EL (cell line): Measurements from ENCODE around the gene OXNAD1.
A peak's percentile ranks its signal among the peaks of the same experiment; 100 is the strongest.

Experiments
- DNase-seq: peaks from one replicate; pipeline ENCODE4 v3.0.0-alpha.2; 2016

Gene OXNAD1

DNA sequence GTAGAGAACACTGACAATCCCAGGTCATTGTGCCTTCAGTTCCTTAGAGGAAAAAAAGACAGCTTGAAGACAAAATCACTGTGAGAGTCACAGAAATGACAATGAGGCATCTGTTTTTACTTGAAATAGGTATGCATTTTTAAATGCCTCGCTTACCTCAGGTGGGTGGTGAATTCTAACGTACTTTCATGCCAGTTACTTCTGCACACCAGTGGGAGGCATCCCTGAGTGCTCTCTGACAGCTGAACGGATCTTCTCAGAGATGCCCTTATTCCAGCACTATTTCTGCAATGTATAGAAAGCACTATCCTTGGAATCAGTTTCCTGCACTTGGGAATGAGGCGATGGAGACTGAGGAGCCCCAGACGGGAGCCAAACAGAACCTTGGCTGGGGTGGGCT lies 16.5 kb upstream of the OXNAD1 start:
- no peak for DNase-seq

DNA sequence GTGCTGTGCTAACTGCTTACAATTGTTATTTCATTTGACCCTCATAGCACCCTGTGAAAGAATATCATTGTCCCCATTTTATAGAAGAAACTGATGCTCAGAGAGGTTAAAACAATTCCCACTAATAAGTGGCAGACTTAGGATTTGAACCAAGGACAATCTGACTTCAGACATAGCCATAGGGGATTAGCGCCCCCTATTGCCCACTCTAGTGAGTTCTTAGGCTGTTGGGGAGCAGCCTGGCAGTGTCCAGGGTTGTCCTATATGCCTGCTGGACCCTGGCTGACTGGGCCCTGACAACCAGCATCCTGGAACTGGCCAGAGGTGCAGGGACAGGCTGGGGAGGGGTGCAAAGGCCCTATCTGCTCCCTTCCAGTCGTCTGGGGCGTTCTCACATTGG lies 15.7 kb upstream of the OXNAD1 start:
- DNase-seq: peak; percentile 57

DNA sequence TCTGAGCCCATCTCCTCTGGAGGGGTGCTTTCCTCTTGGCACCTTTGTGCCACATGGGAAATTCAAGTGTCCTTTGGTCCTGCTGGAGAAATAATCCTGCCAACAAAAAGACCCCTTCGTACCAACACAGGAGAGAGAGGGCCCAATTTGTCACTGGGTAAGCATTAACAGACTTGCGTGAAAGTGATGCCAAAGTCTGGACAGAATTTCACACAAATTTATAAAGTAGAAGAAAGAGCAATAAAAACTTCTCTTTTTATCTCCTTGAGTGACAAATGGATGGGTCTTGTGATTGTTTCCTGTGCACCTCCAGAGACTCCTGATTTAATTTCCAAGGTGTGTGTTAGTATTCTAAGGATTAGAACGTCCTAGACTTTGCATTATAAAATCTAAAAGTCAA lies 15.1 kb upstream of the OXNAD1 start:
- DNase-seq: no peak

DNA sequence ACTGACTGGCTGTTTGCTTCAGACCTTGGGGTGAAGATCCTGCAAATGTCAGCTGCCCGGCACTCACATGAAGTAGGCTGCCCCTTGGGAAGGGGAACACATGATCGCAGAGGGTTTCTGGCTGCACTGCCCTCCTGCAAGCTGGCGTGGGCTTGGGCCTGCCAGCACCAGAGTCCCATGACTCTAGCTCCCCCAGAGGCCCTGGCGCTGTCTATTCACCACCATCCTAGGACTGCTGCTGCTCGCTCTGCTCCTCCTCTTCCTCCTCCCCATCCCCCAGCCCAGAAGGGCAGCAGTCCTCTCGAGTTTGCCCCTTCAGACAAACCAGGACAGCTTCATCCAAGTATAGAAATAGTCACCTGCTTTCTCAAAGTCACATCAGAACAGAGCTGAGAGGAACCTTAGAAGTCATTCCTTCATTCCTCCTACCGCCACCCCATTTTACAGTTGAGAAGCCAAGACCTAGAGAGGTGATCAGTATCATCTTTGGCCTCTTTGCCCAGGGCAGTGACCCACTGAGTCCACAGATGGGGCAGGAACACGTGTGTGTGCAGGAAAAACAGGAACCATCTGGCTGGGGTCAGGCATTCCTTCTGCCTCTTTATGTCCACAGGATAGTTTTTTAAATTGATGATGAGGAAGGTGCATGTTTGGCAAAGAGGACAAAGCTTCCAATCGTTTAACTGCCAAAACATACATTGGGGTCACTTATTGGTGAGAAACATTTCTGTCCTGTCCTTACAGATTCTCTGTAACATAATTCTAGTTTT lies 13.5 kb upstream of the OXNAD1 start:
- DNase-seq: no peak

DNA sequence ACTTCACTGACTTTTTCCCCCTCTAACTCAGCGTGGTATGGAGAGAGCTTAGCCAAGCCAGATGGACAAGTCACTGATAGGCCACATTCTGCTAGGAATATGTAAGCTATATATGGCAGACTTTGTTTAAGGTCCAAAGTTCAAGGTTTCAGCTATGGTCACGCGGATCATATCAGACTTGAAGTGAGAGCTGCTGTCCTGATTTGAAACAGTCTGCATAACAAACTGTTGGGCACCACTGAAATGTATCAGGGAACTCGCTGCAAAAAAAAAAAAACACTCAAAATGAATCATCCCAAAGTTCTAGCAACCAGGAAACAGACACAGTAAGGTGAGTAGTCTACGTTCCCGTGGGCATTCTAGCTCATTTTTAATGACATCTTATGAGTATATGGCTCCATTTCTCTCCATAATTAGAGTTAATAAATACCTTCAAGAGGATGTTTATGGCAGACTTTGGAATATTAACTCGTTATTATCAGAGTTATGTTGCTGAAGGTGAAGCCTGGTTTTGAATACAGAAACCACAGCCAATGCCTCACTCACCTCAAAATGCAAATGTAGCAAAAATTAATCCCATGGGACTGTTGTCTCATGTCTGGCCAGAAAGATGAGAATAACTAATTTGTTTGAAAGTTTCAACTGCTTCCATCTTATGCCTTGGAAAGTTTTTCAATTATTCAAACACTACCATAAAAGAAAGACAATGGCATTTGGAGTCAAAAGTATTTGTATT lies 12.6 kb upstream of the OXNAD1 start:
- no peak for DNase-seq

DNA sequence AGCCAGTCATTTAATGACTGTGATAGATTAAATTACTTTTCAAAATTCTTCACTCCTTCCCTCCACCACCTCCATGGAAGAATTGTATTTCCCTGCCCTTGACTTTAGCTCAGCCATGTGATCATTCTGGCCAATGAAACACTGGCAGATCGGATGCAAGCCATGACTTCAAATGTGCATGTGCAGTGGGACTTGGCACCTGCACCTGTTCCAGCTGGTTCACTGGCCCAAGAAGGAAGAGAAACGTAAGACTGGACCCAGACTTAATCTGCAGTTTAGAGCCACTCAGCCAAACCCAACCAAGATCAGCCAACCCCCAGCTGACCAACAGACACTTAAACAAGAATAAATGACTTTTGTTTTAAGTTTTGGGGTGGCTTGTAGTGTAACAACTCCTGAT lies 12.0 kb upstream of the OXNAD1 start:
- no peak for DNase-seq

DNA sequence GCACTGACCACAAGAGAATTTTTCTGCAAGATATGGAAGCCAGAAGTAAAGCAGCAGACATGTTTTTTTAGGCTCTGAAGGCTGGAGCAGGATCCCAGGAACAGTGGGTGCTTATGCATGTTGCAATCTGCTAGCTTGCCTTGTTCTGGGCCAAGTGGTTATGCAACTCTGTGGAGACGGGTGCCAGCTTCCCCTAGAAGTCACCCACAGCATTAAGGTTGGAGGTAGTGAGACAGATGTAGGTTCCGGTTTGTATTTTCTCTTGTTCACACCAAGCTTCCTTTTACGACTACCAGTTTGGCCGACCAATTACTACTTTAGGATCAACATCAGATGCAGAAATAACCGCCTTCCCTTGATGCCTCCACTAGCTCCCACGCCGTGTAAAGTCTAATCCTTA lies 11.4 kb upstream of the OXNAD1 start:
- no peak for DNase-seq

DNA sequence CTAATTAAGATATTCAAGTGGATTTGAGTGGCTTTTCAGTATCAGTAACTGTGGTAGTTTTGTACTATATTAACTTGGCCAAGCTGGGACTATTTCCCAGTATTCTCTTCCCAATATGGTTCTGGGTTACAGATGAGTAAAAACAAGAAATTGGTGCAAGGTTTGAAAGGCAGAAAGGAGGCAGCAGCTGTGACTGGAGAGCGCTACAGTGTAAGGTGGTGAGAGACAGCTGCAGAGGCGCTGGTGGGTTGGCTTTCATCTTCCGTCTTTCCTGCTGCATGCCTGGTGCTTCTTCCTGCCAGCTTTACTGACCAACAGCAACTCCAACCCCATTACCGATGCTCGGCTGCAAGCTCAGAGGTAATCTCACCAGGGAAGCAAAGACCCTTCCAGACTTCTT lies 10.1 kb upstream of the OXNAD1 start:
- DNase-seq: no peak

DNA sequence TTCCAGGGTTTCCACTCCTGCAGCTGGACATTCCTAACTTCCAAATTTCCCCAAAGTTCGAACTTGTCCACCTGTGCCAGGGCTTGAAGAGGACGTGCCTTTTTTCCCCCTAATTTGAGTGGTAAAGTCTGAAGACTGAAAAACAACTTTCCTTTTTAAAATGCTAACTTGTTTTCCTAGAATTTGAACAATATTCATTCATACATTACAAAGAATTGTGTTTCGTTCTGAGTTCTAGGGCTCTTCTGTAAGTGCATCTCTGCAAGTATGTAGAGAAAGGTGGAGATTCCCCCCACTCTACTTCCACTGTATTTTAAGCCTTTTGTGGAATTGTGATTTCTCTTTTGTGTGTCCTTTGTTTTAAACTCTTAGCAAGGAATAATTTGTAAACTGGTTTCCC lies 9.7 kb upstream of the OXNAD1 start:
- DNase-seq: no peak

DNA sequence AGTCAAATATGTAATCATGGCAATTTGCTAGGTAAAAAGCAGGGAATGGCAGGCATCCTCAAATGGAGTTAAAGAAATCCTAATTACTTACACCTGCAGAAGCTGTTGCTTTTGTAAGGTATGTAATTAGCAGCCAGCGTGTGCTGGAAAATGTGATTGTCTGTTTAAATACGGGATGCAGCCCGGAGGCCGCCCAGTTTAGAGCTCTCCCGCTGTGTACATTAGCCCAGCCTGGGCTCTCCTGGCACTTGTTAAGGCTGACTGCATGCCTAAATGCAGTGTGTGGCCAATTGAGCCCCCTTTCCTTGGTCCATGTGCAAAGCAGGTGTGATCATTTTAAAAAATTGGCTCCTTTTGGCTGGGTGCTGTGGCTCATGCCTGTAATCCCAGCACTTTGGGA lies 9.3 kb upstream of the OXNAD1 start:
- DNase-seq: no peak

DNA sequence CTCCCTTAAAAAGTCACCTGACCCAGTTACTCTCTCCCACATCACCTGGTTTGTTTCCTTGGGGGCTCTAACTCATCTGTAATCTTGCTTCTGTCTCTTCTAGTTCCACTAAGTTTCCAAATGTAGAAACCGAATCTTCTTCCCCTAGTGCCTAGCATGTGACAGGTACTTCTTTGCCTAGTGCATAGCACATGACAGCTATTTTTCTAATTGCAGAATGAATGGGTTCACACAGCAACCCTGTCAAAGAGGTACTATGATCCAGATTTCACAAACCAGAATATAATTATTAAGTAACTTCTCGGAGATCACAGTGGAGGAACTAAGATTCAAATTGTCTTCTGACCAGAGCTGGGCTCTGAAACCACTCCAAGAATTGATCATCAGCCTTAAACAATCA lies 7.7 kb upstream of the OXNAD1 start:
- DNase-seq: no peak

DNA sequence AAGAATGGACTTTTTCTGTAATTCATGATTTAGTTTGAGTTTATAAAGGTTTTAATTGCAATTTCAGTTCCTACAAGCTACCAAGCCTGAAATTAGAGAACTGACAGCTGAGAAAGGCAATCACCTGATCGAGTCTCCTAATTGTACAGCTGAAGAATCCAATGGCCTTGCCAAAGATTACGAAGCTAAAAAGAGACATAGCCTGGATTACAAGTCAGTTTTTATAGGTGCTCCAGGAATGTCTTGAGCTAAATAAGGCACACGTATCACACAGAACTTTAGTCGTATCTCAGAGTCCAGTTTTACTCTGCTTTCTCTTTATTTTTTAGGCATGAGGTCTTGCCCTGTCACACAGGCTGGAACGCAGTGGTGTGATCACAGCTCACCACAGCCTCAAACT lies 6.8 kb upstream of the OXNAD1 start:
- DNase-seq: no peak

DNA sequence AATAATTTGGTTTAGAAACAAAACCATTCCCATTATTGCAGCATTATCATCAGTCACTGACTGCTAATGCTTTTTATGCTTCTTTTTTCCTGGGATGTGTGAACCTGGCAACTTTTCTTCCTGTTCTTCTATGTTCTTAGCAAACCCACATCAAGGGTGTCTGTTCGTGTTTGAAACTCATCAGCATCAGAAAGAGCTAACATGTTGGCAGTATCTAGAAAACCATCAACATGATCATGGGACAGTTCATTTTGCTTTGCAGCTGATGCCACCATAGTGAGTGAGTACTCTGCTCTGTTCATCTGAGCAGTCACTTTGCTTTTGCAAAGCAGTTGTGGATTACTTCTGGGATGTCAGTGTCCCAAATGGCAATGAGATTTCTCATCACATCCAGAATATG lies 6.1 kb upstream of the OXNAD1 start:
- DNase-seq: no peak

DNA sequence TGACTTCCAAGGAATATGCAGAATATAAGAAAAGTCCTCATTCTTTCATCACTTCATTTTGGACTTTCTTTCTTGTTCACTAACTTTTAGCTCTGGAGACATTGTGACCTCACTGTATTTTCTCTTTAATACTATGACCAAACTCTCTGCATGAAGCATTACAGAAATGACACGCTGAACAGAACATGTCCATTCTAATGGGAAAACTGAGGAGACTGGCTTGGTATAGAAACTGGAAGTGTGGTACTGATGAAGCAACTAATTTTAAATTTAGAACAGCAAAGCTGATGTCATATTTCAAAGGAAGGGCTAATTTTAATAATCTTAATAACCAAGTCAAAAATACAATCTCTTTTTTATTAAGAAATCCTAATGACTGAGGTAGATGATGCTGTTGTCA lies 5.0 kb upstream of the OXNAD1 start:
- no peak for DNase-seq

DNA sequence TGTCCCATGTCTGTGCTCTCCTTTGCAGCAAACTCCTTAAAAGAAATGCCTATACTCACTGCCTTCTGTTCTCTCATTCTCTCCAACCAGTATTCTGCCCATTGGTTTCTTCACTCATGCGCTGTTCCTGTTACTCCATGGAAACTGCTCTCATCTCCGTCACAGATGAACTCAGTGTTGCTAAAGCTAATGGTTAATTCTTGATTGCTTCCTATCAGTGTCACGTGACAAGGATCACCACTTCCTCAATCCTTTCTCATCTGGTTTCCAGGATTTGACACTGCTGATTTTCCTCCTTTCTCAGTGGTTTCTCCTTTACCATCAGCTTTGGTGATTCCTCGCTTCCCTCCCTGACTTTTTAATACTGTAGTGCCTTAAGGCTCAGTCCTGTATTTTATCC lies 2.8 kb upstream of the OXNAD1 start:
- DNase-seq: no peak

DNA sequence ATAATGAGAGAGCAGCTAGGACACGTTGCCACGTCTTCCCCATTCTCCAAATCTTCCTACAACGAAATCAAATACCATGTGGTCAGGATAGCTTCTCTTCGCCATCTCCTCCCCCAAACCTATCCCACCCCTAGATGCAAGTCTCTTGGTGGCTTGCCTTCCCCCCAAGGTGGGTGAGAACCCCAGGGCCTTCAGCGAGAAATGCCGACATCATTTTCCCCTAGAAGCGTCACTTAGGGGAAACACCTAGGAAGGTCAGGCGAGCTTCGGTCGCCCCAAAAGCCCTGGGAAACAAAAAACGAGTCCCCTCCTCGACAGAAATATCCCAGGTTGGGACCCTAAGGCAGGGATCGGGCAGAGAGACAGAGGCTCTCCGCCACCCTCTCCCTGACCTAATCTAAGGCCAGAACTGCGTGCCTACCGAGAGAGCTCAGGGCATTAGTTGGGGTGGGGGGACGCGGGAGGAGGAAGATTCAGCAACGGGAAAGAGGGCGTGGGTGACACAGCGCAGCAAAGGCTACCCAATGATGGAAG lies 771 bp upstream of the OXNAD1 start:
- DNase-seq: no peak

DNA sequence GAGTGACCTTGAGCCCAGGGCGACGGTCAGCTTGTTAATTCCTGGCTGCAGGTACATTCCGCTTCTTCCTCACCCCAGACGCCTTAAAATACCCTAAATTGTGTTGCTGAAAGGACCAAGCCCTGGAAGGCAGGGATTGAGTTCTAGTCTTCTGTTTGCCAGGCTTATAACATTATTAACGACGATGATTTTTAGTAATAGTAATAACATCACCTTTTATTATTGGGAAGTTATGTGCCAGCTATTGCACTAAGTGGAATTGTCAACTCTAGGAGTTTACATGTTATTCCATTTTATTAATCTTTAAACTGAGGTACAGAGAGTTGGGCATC lies 409 bp downstream of the OXNAD1 start:
- DNase-seq: no peak

DNA sequence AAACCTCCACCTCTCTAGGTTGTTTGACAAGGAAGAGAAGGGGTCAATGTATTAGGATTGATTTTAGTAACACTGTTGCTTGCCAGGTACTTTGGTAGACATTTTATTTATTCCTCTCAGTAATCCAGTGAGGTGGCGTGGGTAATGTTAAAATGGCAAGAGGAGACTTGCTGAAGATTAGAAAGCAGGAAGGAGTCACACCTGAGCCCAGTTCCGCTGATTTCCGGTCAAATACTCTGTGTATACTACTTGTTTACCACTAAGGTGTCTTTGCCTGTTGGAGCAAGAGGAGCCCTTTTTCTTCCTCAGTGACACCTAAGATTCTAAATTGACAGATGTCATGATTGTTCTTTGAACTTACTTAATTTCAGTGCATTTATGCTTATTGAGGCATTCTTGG lies 1.7 kb downstream of the OXNAD1 start:
- no peak for DNase-seq

DNA sequence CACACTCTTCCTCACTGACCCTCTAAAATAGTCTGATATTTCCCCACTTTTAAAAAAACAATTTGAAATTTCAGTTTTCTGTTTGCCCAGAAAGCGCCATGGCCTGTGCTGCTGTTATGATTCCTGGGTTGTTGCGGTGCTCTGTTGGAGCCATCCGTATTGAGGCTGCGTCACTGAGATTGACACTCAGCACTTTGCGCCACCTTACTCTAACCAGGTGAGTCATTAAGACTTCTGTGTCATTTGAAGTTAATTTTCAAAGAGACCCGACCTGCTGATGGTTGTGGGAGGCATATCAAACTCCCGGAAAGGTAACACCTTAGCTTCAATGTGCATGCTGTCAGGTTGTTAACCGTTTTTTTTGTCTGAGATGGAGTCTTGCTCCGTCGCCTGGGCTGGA lies 5.8 kb downstream of the OXNAD1 start:
- no peak for DNase-seq

DNA sequence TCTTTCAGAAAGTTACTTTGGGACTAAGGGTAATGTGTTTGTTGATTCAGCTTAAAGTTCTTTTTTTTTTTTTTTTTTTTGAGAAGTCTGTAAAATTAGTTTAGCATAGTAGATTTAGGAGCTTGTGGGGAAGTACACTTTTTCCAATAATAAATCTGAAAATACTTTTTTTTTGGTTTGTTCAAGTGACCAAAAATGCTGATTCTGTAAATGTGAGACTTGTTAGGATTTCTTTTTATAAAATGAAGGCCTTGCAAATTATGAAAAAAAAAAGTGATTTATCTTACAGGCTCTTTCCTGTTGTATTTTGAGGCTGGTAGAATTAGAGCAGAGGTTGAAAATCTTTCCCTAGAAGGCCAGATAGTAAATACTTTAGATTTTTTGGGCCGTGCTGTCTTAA lies 7.6 kb downstream of the OXNAD1 start:
- DNase-seq: no peak

DNA sequence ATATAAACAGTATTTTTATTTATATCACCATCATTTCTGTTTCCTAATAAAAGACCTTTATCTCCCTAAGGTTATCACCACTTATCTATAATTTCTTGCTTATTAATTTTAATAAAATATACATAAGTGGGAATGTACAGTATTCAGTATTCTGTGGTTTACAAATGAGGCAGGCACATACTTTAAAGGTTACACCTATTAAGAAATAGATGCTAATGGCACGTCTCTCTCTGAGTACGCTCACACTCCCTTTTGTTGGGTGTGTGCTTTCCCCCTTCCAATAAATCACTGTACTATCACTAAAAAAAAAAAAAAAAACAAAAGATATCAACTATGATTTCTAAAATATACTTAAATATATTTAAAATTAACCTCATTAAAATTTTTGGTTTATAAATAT lies 8.9 kb downstream of the OXNAD1 start:
- DNase-seq: no peak

DNA sequence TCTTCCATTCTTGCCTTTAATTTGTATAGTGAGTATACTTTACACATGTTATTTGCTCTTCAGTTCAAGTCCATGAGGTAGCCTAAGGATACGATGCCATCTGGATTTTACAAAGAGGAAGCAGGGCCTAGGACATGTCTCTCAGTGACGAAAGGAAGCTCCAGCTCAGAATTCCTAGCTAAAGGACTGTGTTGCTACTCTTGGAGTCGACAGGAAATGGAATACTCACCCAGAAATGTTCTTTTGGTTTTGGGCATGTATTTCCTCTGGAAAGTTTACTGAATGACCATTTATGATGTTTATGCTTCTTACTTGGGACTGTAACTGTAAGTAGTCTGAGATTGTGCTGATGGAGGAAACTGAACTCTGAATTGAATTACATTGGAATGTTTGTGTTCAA lies 12.5 kb downstream of the OXNAD1 start:
- peak; percentile 25 for DNase-seq

DNA sequence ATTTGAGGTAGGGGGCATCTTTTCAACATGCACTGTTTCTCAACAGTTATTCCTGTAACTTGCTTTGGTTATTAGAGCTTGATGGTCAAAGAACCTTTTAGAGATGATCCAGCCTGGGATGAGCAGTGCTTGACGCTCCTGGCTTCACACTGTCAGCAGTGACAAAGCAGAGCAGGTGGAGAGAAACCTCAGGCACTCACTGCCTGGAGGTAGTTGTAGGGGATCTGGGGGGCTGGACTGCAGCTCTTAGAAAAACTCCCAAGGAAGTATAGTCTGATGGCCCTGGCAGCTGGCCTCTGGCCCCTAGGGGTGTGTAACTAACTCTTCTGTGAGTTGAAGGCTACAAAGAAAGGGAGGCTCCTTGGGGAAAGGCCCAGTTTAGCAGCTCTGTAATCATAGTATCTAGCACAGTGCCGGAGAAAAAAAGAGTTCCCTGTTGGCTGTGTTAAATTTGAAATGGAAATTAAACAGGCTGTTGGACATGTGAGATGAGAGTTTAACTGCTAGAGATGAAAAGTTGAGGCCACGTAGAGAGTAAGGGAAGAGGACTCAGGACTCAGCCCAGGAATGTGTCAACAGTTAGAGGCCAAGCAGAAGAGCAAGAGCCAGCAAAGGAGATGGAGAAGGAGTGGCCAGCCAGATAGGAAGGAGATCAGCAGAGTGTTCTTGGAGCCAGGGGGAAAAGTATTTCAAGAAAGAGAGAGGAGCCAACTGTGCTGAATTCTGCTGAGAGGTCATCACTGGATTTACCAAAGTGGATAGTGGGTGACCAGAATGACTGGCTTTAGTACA lies 14.2 kb downstream of the OXNAD1 start:
- DNase-seq: no peak

DNA sequence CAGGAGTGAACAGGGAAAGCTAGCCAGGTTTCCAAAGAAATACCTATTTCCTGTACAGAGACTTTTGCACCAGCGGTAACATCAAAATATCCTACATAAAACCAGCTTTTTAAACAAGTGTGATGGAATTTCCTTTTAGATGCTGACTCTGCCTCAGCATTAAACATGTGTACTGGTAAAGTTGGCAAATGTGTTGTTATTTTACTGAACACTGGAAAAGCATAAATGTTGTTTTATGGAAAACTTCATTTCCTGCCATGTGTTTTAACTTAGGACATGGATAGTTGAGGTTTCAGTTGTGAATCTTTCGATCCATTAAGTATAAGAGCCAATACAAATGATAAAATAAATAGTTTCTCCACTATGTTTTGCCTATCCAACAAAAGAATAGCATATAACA lies 15.7 kb downstream of the OXNAD1 start:
- DNase-seq: peak; percentile 10
